HepG2 (cell line): ENCODE data around the gene PPARA. TPM values are rescaled to one million over a fixed set of nuclear protein-coding genes. Genes with fewer than 3 reads are reported as not detected.

Experiments used
- CCDC6 ChIP-seq: sonication (generic); formaldehyde crosslinking; IDR thresholded peaks from 2 replicates; pipeline ENCODE4 v1.8.1; 2022; ENCODE audit warnings: mild to moderate bottlenecking, missing genetic modification reagents, moderate library complexity
- DNMT1 ChIP-seq: sonication (generic); formaldehyde crosslinking; IDR thresholded peaks from 2 replicates; pipeline ENCODE4 v1.5.1; 2020; ENCODE audit warnings: mild to moderate bottlenecking, missing genetic modification reagents
- KAT8 ChIP-seq: IDR thresholded peaks from 2 replicates; pipeline ENCODE4 v1.6.1; 2016; ENCODE audit warnings: missing genetic modification reagents, missing compliant biosample characterization
- KDM3A ChIP-seq: IDR thresholded peaks from 2 replicates; pipeline ENCODE4 v1.6.1; 2018; ENCODE audit warnings: low read depth, missing compliant biosample characterization
- KLF12 ChIP-seq: sonication (generic); formaldehyde crosslinking; IDR thresholded peaks from 2 replicates; pipeline ENCODE4 v1.4.0; 2020; ENCODE audit warnings: missing genetic modification reagents, borderline replicate concordance
- MYC ChIP-seq: sonication (generic); formaldehyde crosslinking; IDR thresholded peaks from 2 replicates; pipeline ENCODE4 v1.9.0; 2021; ENCODE audit warnings: missing genetic modification reagents, borderline replicate concordance
- NCOR1 ChIP-seq: fragments of 200-600 bp; sonication (generic); IDR thresholded peaks from 2 replicates; pipeline ENCODE4 v1.7.0; 2017; ENCODE audit warnings: antibody characterized with exemption, low read length, borderline replicate concordance
- PHF21A ChIP-seq: sonication (generic); formaldehyde crosslinking; IDR thresholded peaks from 2 replicates; pipeline ENCODE4 v1.5.0; 2020; ENCODE audit warnings: mild to moderate bottlenecking, missing genetic modification reagents
- RFXANK ChIP-seq: IDR thresholded peaks from 2 replicates; pipeline ENCODE4 v1.6.1; 2016
- RNF219 ChIP-seq: sonication (generic); formaldehyde crosslinking; IDR thresholded peaks from 2 replicates; pipeline ENCODE4 v1.5.0; 2020; ENCODE audit warnings: mild to moderate bottlenecking, missing genetic modification reagents
- STAT5B ChIP-seq: sonication (generic); formaldehyde crosslinking; IDR thresholded peaks from 2 replicates; pipeline ENCODE4 v1.4.0; 2020; ENCODE audit warnings: missing genetic modification reagents
- TBX2 ChIP-seq: sonication (generic); formaldehyde crosslinking; IDR thresholded peaks from 2 replicates; pipeline ENCODE4 v1.5.0; 2020; ENCODE audit warnings: missing genetic modification reagents, mild to moderate bottlenecking, borderline replicate concordance
- TRAFD1 ChIP-seq: sonication (generic); formaldehyde crosslinking; IDR thresholded peaks from 2 replicates; pipeline ENCODE4 v1.5.1; 2020; ENCODE audit warnings: missing genetic modification reagents, mild to moderate bottlenecking, borderline replicate concordance
- WIZ ChIP-seq: sonication (generic); formaldehyde crosslinking; IDR thresholded peaks from 2 replicates; pipeline ENCODE4 v1.5.1; 2020; ENCODE audit warnings: mild to moderate bottlenecking, missing genetic modification reagents
- ZFP37 ChIP-seq: sonication (generic); formaldehyde crosslinking; IDR thresholded peaks from 2 replicates; pipeline ENCODE4 v1.4.0; 2020; ENCODE audit warnings: missing genetic modification reagents, borderline replicate concordance
- ZNF484 ChIP-seq: sonication (generic); formaldehyde crosslinking; IDR thresholded peaks from 2 replicates; pipeline ENCODE4 v1.5.1; 2020; ENCODE audit warnings: mild to moderate bottlenecking, low read depth, missing genetic modification reagents, borderline replicate concordance
- ZNF510 ChIP-seq: sonication (generic); formaldehyde crosslinking; IDR thresholded peaks from 2 replicates; pipeline ENCODE4 v1.4.0; 2020; ENCODE audit warnings: low read depth, mild to moderate bottlenecking, missing genetic modification reagents
- ZNF639 ChIP-seq: conservative IDR thresholded peaks from 2 replicates; pipeline ENCODE4 v1.6.1; 2018; ENCODE audit warnings: missing genetic modification reagents
- ZNF670 ChIP-seq: sonication (generic); formaldehyde crosslinking; IDR thresholded peaks from 2 replicates; pipeline ENCODE4 v1.8.0; 2022; ENCODE audit warnings: mild to moderate bottlenecking, missing genetic modification reagents, borderline replicate concordance
- ZNF761 ChIP-seq: sonication (generic); formaldehyde crosslinking; conservative IDR thresholded peaks from 2 replicates; pipeline ENCODE4 v1.4.0; 2020; ENCODE audit warnings: mild to moderate bottlenecking, missing genetic modification reagents
- ZNF782 ChIP-seq: sonication (generic); formaldehyde crosslinking; IDR thresholded peaks from 2 replicates; pipeline ENCODE4 v1.4.0; 2020; ENCODE audit warnings: missing genetic modification reagents, mild to moderate bottlenecking, borderline replicate concordance
- ZNF790 ChIP-seq: sonication (generic); formaldehyde crosslinking; IDR thresholded peaks from 2 replicates; pipeline ENCODE4 v1.8.0; 2022; ENCODE audit warnings: missing genetic modification reagents, mild to moderate bottlenecking, borderline replicate concordance
- ZSCAN25 ChIP-seq: sonication (generic); formaldehyde crosslinking; IDR thresholded peaks from 2 replicates; pipeline ENCODE4 v1.8.0; 2022; ENCODE audit warnings: mild to moderate bottlenecking, missing genetic modification reagents
- polyA plus RNA-seq, 8 experiments: library from polyadenylated mRNA; depleted of rRNA in 3 of 8; stranded (reverse) in 7 of 8; unstranded in 1 of 8; fragments of >200 nt; fragmentation: Illumina TruSeq in 4 of 8; extraction: Trizol in 4 of 8; gene quantifications; 2 replicates each; pipeline versions ENCODE4 v1.2.1 to v1.2.3, GENCODE V29; 2011 to 2016; ENCODE audit warnings: low read depth in 4 of 8, missing spikeins in 1 of 8, mixed read lengths in 1 of 8; ENCODE audit not compliant: insufficient read depth in 1 of 8
- total RNA-seq, 5 experiments: library from RNA; depleted of rRNA; stranded (reverse); fragments of >200 nt; fragmentation: Illumina TruSeq; extraction: Trizol; gene quantifications; 2 replicates each; pipeline ENCODE4 v1.2.3, GENCODE V29; 2016; ENCODE audit warnings: low read depth in 1 of 5

Gene PPARA
- total and polyA plus RNA-seq, 2 of the 13 experiments (the other 11 are each of a cell fraction or from before 2014, with no cell fraction given), result 18.2 to 24.7 TPM

- no peak for TF ChIP-seq ZNF782
- TF ChIP-seq PHF21A (CRISPR knock-in tag), result peak; percentile 79
- peak; percentile 68; the same call in 1 of the 2 replicates for TF ChIP-seq ZSCAN25 (CRISPR knock-in tag)
- TF ChIP-seq ZNF761 (CRISPR knock-in tag), result no peak
- no peak for TF ChIP-seq STAT5B
- TF ChIP-seq ZNF639 (CRISPR knock-in tag), result 0 out of 2 replicates have a peak, but pooled peaks have one; percentile 54
- TF ChIP-seq KAT8 (CRISPR knock-in tag), result peak; percentile 19; the same call in 1 of the 2 replicates
- TF ChIP-seq CCDC6 (CRISPR knock-in tag), result peak; percentile 90
- TF ChIP-seq RFXANK, result 0 out of 2 replicates have a peak, but pooled peaks have one; percentile 64
- no peak for TF ChIP-seq ZNF670 (CRISPR knock-in tag)
- TF ChIP-seq ZNF484 (CRISPR knock-in tag), result no peak
- 0 out of 2 replicates have a peak, but pooled peaks have one; percentile 52 for TF ChIP-seq KDM3A (CRISPR knock-in tag)
- peak; percentile 51; the same call in 1 of the 2 replicates for TF ChIP-seq RNF219 (CRISPR knock-in tag)
- TF ChIP-seq TRAFD1, result no peak
- 0 out of 2 replicates have a peak, but pooled peaks have one; percentile 33 for TF ChIP-seq DNMT1 (CRISPR knock-in tag)
- TF ChIP-seq TBX2 (CRISPR knock-in tag), result peak; percentile 64
- TF ChIP-seq MYC (CRISPR knock-in tag), result peak; percentile 54; the same call in 1 of the 2 replicates
- no peak for TF ChIP-seq WIZ (CRISPR knock-in tag)
- TF ChIP-seq ZFP37 (CRISPR knock-in tag), result no peak
- 0 out of 2 replicates have a peak, but pooled peaks have one; percentile 22 for TF ChIP-seq ZNF790 (CRISPR knock-in tag)
- no peak for TF ChIP-seq KLF12 (CRISPR knock-in tag)
- peak; percentile 57; the same call in 1 of the 2 replicates for TF ChIP-seq NCOR1
- TF ChIP-seq ZNF510 (CRISPR knock-in tag), result no peak
Measured at GRCh38 chr22:46267431-46268279, 117.3 kb downstream of the PPARA start, which contains the start of gene TTC38 (continued).
